ENCODE results near the gene DISC1.
"Not testable (repeated sequence)": the region's sequence is repeated elsewhere in the genome, so short reads cannot be mapped to it uniquely, and the experiment has no call there.

Gene DISC1

GRCh38 chr1:231705806-231706760, 79.5 kb downstream of the DISC1 start:
- DNase-seq, result no peak

GRCh38 chr1:231706934-231707333, 80.3 kb downstream of the DISC1 start:
- no peak for DNase-seq

DNA sequence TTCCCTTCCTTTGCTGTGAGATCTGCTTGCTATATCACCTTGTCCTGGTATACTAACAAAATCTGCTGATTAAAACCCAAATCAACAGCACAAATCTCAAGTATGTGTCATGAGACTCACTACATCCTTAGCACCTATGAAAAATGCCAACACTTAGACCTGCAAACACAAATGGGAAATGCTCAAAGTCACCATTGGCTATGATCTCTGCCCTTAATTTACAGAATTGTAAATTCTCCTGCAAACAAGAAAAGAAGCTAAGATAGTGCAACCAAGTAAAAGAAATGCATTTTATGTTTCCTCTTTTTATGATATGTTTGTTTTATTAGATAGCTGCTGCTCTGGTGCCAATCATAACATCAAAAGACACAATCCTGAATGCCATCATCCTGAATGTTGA, 80.8 kb downstream of the DISC1 start:
- DNase-seq, result no peak

DNA sequence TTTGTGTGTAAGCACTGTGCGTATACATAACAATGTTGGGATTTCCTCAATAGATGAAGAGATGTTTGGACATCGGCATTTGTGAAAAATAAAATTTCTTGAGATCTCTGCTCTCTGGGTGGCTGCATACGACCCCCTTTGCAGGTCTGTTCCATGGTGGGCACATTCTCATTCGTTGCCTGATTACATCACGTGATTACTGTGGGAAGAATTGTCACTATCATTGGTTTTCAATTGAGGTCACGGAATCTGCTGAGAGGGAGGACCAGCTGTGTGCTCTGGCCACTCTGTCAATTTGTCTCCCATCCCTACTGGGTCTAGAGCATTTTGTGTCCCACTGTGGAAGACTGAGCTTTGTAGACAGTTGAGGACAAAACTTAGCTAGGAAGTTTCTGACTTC, 81.8 kb downstream of the DISC1 start:
- no peak for DNase-seq

GRCh38 chr1:231714440-231714839, 87.8 kb downstream of the DISC1 start:
- DNase-seq, result no peak

- DNase-seq, result no peak
These were observed 89.5 kb downstream of the DISC1 start for GRCh38 chr1:231715816-231716722.

DNA sequence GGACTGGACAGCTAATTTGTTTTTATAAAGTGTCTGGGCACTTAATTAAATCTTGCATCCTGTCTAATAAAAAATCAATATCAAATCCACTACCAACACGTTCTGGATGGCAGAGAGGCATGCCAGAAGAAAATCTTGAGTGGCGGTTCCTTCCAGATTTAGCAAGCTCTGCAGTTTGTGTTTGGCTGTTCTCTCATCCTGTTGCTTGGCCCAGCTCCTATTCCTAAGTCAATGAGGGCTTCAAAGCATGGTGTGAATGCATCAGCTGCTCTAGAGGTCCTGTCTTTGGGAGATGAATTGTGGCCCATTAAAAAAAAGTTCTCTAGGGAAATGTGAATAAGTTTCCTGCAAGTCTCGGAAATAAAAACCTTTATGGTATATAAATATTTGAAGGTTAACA, 90.3 kb downstream of the DISC1 start:
- no peak for DNase-seq

- no peak for DNase-seq
These were observed 93.0 kb downstream of the DISC1 start for GRCh38 chr1:231719485-231720183.

- no peak for DNase-seq
These were observed 94.2 kb downstream of the DISC1 start for GRCh38 chr1:231720652-231721325.

DNA sequence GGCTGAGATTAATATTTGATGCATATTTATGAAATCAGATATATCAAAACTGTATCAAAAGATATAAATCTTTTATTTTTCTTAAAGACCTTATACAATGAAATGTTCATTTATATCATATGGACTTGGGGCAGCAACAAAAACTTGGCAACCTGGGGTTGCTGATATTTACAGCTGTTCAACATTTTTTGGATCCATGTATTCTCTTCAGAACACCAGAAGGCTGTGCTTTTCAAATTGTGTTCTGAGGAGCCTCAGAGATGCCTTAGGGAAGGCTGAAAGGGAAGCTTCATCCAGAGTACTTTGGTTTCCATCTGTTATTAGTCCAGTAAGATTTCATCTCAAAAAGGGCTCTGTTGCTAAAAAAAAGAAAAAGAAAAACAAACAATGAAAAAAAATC, 94.8 kb downstream of the DISC1 start:
- DNase-seq, result no peak

DNA sequence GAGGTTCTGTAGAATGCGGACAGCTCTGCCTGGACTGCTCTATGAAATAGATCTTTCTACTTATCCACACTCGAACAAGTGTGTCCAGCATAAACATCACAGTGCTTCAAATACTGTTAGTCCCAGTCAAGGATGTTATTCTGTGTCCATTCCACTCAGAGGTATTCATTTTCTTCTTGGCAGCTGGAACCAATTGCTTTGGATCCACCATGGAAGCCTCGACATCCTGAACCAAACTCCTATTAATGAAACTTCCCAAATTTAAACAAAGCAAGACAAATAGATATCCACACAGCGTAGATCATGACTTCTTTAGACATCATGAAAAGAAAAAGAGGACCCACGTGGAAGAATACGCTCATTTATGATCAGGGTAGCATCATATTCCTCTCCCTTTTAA, 95.8 kb downstream of the DISC1 start:
- no peak for DNase-seq

DNA sequence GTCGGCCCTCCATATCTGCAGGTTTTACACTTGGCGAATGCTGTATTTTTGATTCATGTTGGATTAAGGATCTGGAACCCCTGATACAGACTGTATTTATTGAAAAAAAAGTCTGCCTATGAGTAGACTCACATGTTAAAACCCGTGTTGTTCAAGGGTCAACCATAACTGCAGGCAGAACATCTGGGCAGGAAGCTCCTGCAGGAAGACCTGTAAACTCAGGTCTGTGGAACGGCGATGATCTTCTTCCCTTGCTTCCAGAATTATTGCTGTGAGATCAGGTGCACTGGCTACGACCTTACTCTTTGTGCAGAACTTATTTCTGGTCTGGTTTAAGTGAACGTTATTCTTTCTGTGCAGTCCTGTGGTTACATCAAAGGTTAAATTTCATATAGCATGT, 96.6 kb downstream of the DISC1 start:
- no peak for DNase-seq

DNA sequence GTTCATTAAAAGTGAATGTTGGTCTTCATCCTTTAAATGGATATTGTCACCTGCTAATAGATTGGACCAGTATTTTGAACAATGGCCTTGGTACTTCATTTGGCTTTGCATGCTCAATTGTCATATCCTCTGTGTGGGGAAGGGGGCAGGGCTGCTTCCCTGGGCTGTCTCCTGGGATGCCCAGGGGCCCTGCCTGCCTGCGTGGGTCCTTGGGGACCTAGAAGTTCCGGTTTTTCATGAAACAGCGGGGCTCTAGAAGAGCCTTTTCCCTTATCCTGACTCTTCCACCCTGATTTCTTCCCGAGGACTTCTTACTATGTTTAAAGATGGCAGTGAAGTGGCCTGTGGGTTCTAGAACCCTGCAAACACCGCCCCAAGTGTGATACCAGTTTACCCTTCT, 97.5 kb downstream of the DISC1 start:
- no peak for DNase-seq

- peak; percentile 41 for DNase-seq
These were observed 98.5 kb downstream of the DISC1 start for GRCh38 chr1:231724876-231725647.

DNA sequence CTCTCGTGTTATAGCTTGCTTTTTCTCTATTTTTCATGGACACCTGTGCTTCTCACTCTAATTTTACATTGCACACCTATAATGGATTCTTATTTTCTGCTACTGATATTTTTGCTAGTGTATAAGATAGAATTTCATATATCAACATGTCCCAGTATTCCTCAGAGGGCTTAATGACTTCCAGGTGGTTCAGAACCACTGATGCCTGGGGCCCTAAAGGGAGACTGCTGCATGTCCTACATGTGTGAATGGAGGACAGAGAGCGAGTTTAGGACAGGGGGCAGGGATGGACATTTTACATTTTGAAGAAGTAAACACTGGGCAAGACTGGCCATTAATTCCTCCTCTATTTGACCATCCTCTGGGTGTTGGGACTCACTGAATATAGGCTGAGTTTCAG, 100.6 kb downstream of the DISC1 start:
- no peak for DNase-seq

DNA sequence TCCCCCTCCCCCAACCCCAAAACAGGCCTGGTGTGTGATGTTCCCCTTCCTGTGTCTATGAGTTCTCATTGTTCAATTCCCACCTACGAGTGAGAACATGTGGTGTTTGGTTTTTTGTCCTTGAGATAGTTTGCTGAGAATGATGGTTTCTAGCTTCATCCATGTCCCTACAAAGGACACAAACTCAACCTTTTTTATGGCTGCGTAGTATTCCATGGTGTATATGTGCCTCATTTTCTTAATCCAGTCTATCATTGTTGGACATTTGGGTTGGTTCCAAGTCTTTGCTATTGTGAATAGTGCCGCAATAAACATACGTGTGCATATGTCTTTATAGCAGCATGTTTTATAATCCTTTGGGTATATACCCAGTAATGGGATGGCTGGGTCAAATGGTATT, 102.4 kb downstream of the DISC1 start:
- not testable (repeated sequence) for DNase-seq

- DNase-seq, result no peak
These were observed 103.0 kb downstream of the DISC1 start for GRCh38 chr1:231729544-231729943.

DNA sequence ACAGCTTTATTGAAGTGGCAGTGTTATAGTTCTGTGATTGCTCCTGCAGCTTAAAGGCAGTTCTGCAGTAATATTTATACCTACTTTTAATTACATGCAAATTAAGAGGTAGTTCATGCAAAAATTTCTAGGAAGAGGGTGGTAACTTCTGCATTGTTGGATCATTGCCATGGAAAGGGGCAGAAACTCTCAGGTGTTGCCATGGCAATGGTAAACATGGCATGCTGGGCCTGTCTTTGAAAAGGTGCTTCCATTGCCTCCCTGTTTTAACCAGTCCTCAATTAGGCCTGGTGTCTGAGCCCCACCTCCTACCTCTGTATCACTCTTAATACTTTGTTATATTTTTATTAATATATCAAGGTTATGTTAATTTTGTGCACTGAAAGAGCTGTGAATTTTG, 104.7 kb downstream of the DISC1 start:
- DNase-seq, result no peak

GRCh38 chr1:231733063-231733462, 106.5 kb downstream of the DISC1 start:
- no peak for DNase-seq

- no peak for DNase-seq
These were observed 107.1 kb downstream of the DISC1 start for GRCh38 chr1:231733672-231734071.

GRCh38 chr1:231734417-231734816, 107.8 kb downstream of the DISC1 start:
- peak; percentile 59 for DNase-seq

DNA sequence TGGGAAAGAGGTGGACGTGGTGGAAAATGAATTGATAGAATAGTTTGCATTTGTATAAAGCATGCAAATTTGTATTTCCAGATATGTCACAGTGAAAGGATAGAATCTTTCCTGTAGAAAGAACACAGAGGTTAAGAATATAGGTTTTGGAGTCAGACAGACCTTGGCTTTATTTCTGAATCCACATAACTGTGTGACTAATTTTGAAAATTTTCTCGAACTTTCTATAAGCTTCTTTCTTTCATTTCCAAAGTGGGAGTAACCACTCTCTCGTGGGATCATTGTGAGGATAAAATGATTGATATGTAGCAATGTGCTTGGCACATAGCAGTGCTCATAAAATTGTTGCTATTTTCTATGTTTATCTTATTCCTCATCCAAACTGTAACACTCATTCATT, 108.8 kb downstream of the DISC1 start:
- no peak for DNase-seq
